ENCODE results near the gene WWC2.

WWC2 gene

GRCh38 chr4:183202523-183202922 lies 103.5 kb downstream of the WWC2 start:
- DNase-seq (ENCODE audit: low read depth): no peak

DNA sequence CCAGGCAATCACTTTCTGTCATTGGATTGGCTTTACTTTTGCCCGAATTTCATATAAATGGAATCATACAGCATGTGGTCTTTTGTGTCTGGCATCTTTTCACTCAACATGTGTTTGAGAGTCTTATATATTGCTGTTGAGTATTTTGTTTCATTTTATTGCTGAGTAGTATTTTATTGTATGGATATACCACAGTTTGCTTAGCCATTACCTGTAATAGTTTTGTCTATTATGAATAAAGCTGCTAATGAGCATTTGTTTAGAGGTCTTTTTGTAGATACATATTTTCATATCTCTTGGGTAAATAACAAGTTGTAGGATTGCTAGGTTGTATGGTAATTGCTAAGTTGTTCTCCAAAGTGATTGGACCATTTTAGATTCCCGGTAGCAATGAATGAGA lies 105.7 kb downstream of the WWC2 start:
- DNase-seq (ENCODE audit: low read depth): no peak

DNA sequence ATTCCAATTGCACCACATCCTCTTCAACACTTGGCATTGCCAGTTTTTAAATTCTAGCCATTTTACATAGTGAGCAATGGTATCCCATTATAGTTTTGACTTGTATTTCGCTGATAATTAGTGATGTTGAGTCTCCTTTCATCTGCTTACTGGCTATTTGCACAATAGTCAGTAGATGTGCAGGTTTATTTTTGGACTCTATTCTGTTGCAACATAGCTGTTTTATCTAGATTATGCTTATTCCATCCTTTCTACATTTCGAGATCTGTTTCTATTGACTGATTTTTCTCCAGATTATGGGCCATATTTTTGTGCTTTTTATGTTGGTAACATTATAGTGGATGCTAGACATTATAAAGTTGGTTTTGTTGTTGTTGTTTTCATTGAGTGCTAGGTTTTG lies 106.1 kb downstream of the WWC2 start:
- DNase-seq (ENCODE audit: low read depth): no peak

DNA sequence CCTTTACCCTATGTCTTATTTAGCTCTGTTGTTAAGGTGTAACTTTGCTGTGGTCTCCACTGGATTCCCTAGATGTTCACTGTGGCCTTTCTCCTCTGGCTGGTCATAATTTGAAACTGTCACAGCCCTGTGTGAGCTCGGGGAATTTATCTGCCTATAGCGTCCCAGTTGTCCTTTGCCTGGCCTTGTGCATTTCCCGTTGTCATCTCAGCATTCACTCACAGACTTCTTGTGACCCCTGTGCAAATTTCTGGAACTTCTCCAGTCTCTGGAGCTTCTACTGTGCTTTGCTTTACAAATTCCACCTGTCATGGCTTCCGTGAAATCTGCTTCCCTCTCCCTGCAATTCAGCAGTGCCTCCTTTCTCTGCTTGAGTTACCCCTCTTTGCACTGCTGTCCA lies 106.7 kb downstream of the WWC2 start:
- no peak for DNase-seq (ENCODE audit: low read depth)

GRCh38 chr4:183211533-183211932 lies 112.5 kb downstream of the WWC2 start:
- DNase-seq (ENCODE audit: low read depth): no peak

DNA sequence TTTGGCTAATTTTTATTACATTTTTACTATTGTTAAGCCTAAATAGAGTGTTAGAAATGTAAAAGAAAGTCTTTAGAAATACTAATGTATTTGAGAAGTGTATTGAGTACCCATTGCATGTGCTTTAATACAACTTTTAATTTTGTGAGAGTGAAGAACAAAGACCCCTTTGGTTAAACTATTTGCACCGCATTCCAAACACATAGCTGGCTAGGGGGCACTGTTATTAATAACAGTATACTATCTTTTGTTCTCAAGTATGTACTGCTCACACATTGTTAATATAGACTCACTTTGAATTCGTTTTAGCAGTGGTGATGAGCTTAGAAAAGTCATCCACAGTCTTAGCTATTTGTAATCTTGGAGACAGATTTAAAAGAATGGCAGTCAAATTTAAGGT lies 114.9 kb downstream of the WWC2 start:
- no peak for DNase-seq (ENCODE audit: low read depth)

- no peak for DNase-seq (ENCODE audit: low read depth)
Observed at GRCh38 chr4:183214912-183215488, 115.9 kb downstream of the WWC2 start.

DNA sequence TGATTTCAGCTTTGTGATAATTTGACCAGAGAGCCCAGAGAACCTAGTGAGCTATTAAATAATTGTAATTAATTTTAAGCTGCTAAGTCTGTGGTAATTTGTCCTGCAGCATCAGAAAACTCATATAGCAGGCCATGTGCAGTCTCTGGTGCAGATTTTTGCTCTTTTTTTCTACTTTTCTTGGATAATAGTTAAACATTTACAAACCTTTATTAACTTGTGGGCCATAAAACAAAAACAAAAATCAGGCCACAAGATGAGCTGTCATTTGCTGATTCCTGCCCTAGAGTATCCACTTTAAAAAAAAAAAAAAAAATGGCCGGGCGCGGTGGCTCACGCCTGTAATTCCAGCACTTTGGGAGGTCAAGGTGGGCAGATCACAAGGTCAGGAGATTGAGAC lies 121.2 kb downstream of the WWC2 start:
- no peak for DNase-seq (ENCODE audit: low read depth)

- DNase-seq (ENCODE audit: low read depth): no peak
Observed at GRCh38 chr4:183223053-183223452, 124.0 kb downstream of the WWC2 start.

DNA sequence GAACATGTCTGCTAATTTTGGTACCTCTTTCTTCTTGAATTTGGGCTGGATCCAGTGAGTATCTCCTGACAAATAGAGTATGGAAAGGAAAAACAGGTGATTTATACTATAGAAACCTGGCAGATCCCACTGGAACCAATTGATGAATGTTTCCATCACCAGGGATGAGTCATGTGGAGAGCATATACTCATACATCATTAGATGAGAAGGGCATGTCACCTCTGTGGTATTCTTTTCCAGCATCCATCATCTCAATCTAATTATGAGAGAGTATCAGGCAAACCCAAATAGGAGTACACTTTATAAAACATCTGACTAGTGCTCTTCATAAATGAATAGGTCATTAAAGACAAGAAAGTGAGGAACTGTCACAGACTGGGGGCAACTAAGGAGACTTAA lies 130.3 kb downstream of the WWC2 start:
- no peak for DNase-seq (ENCODE audit: low read depth)

- no peak for DNase-seq (ENCODE audit: low read depth)
Observed at GRCh38 chr4:183240581-183241321, 141.7 kb downstream of the WWC2 start.

- no peak for DNase-seq (ENCODE audit: low read depth)
Observed at GRCh38 chr4:183241322-183241640, 142.2 kb downstream of the WWC2 start.

DNA sequence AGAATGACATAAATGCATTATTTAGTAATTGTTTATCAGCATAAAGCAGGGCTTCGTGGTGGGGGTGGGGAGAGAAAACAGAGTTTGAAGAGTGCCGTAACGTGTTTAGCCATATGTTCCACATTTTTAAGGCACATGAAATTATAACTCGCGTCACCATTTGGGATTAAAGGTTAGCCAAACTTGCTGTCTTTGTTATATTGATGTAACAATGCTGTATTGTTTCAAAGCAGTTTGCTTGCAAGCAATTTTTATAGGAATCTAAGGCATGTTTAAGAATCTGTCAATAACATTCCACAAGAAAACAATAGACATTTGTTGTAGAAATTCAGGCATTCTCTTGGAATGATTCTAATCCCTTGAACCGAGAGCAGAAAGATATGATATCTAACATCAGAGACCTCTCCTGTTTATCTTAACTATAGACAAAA lies 142.7 kb downstream of the WWC2 start:
- DNase-seq (ENCODE audit: low read depth): no peak

- DNase-seq (ENCODE audit: low read depth): no peak
Observed at GRCh38 chr4:183242291-183242690, 143.2 kb downstream of the WWC2 start.

GRCh38 chr4:183244019-183244418 lies 145.0 kb downstream of the WWC2 start:
- DNase-seq (ENCODE audit: low read depth): no peak

DNA sequence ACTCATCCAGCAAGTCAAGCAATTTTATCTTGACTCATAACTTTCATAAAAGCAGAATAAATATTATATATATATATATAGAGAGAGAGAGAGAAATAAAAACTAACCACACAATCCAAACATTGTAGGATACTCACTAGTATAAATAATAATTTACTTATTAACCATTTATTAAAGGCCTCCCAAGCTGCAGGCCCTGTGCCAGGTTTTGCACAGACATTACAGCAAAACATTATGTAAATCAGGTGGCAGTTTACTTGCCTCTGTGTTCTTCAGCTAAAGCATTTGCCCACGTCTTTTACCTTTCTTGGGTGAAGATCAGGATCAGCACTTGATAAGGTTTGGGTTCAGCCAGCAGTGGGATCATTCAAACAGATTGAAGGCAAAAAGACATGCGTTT lies 145.4 kb downstream of the WWC2 start:
- no peak for DNase-seq (ENCODE audit: low read depth)

DNA sequence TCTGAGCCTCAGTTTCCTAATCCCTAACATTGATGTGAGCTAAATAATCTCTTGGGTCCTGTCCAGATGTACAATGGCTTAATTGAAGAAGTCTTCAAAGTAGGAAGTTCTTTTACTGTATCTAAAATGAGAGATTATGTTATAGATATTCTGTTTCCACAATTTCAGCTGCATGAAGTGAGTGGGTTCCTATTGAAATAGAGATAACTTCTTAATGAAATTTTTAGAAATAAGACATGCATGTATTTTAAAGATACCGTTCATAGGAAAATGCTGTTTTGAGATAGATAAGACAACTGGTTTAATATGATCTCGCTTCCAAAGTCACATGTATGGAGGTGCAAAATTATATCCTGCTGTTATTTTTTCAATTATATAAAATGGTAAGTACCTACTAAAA lies 149.1 kb downstream of the WWC2 start:
- DNase-seq (ENCODE audit: low read depth): no peak

DNA sequence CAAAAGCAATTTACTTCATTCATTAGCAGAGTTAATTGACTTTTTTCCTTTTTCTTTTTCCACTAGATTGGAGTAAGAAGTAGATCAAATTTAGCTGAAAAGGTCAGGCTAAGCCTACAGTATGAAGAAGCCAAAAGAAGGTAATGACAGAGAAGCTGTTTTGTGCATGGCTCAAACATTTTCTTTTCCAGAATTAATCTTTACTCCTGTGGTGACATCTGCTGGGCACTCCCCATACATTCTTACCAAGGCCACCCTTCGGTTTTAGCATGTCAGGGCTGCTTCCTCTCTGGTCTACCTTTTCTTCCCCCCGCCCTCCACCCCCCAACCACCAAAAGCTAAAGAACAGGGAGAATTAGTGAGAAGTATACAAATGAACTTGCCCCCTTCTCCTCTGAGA lies 150.8 kb downstream of the WWC2 start:
- DNase-seq (ENCODE audit: low read depth): no peak

- no peak for DNase-seq (ENCODE audit: low read depth)
Observed at GRCh38 chr4:183250831-183251230, 151.8 kb downstream of the WWC2 start.

- DNase-seq (ENCODE audit: low read depth): no peak
Observed at GRCh38 chr4:183252959-183253358, 153.9 kb downstream of the WWC2 start.

GRCh38 chr4:183253451-183253850 lies 154.4 kb downstream of the WWC2 start:
- no peak for DNase-seq (ENCODE audit: low read depth)

- DNase-seq (ENCODE audit: low read depth): no peak
Observed at GRCh38 chr4:183254162-183254561, 155.1 kb downstream of the WWC2 start.

GRCh38 chr4:183255487-183255886 lies 156.4 kb downstream of the WWC2 start:
- DNase-seq (ENCODE audit: low read depth): no peak

- DNase-seq (ENCODE audit: low read depth): no peak
Observed at GRCh38 chr4:183256343-183256742, 157.3 kb downstream of the WWC2 start.

Measured in stimulated activated CD8-positive, alpha-beta memory T cell treated with anti-CD3 and anti-CD28 coated beads, Interleukin-4, amount 100 ng/mL, for 24 hours (primary cell).